ENCODE data around the gene ERO1B.

DNA sequence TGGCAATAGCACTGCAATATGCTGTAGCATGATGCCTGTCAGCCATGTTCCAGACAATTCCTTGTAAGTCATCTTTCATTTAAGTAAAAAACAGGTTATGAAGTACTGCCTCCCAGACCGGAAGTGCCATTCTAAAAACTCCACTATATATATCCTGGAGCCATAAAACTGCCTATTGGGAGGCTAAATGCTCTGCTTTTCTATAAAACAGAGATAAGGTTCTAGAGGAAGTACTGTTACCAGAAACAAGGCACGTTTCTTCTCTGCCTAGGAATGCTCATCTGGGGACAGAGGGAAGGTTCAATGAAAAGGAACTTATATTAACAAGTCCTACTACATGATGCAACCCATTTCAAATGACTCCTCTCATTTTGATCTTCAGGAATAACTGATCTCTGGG is 72.6 kb downstream of the ERO1B start:
- TF ChIP-seq, protein P1, sequence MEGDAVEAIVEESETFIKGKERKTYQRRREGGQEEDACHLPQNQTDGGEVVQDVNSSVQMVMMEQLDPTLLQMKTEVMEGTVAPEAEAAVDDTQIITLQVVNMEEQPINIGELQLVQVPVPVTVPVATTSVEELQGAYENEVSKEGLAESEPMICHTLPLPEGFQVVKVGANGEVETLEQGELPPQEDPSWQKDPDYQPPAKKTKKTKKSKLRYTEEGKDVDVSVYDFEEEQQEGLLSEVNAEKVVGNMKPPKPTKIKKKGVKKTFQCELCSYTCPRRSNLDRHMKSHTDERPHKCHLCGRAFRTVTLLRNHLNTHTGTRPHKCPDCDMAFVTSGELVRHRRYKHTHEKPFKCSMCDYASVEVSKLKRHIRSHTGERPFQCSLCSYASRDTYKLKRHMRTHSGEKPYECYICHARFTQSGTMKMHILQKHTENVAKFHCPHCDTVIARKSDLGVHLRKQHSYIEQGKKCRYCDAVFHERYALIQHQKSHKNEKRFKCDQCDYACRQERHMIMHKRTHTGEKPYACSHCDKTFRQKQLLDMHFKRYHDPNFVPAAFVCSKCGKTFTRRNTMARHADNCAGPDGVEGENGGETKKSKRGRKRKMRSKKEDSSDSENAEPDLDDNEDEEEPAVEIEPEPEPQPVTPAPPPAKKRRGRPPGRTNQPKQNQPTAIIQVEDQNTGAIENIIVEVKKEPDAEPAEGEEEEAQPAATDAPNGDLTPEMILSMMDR (IDR thresholded peaks at IDR 0.05): no peak
- no peak for TF ChIP-seq POLR2A (IDR thresholded peaks at IDR 0.05)

Data from lower leg skin (tissue), 3 donors.